Activated T-helper 1 cell treated with anti-CD3 and anti-CD28 coated beads, Interleukin-12 subunit alpha, Interleukin-12 subunit beta, Interleukin-2, Interleukin-4 antibody, amounts not matched to agents 30 ng/mL and 10 ng/mL and 1 ng/mL, durations not matched to agents 14 hours and 24 hours and 36 hours (primary cell): Measurements from ENCODE around the gene EPB42. TPM values are rescaled to one million over a fixed set of nuclear protein-coding genes. Genes with fewer than 3 reads are reported as not detected.
"Not testable (repeated sequence)": the region's sequence is repeated elsewhere in the genome, so short reads cannot be mapped to it uniquely, and the experiment has no call there.

ENCODE experiments used
- DNase-seq: peaks from one replicate; pipeline ENCODE4 v3.0.0; 2021; ENCODE audit warnings: low spot score
- H3K27ac Mint-ChIP-seq: one replicate; pipeline ENCODE4 v1.8.0; 2021; ENCODE audit warnings: mild to moderate bottlenecking, mixed read lengths
- H3K27me3 Mint-ChIP-seq: one replicate; pipeline ENCODE4 v1.8.0; 2022; ENCODE audit warnings: mild to moderate bottlenecking, moderate library complexity, mixed read lengths; ENCODE audit not compliant: insufficient read depth
- H3K36me3 Mint-ChIP-seq: one replicate; pipeline ENCODE4 v1.8.0; 2021; ENCODE audit warnings: low read depth, mixed read lengths
- H3K4me1 Mint-ChIP-seq: one replicate; pipeline ENCODE4 v1.8.0; 2021; ENCODE audit warnings: low read depth, mixed read lengths
- H3K4me3 Mint-ChIP-seq: one replicate; pipeline ENCODE4 v1.8.0; 2021; ENCODE audit warnings: mild to moderate bottlenecking, moderate library complexity, mixed read lengths
- H3K9me3 Mint-ChIP-seq: one replicate; pipeline ENCODE4 v1.8.0; 2021; ENCODE audit warnings: mixed read lengths
- intact Hi-C: fragments of 100-400 bp; cut with micrococcal nuclease; formaldehyde crosslinking; loops from one replicate; pipeline ENCODE4 v1.15.1; 2024
- total RNA-seq: library from RNA; stranded (reverse); gene quantifications from 2 replicates; pipeline ENCODE4 v1.2.3, GENCODE V29; 2022

Gene EPB42
- total RNA-seq, 1 donor from 2014 or later: not detected

DNA sequence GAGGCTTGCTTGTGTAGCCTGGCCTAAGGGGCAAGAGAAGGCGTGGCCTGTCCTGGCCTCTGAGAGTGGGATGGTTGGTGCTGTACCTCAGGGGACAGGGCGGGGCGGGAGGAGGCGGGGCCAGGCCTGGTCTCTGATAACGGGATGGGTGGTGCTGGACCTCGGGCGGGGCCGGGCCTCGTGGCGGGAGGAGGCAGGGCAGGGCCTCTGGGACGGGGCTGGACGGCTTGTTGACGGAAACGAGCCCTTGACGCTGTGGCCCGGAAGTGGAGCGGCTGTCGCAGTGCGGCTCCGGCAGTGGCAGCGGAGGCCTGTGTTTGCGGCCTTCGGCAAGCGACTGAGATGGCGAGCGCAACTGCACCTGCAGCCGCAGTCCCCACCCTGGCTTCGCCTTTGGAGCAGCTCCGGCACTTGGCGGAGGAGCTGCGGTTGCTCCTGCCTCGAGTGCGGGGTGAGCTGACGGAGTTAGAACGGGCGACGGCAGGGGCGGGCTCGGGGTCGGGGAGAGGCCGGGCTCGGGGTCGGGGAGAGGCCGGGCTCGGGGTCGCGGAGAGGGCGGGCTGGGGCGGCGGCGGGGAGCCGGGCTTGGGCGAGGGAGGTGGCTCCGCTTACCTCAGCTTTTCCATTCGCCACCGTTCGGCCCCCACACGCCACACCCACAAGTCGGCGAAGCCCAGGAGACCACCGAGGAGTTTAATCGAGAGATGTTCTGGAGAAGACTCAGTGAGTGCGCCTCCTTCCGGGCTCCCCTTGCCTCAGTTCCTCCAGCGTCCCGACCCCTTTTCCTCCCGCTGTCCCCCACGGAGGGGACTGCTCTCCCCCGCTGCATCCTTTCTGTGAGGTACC lies 35.4 kb downstream of the EPB42 start, which contains the start of gene CCNDBP1:
CCNDBP1 (plus strand) TSS at position 247 of the 846 bp plus-strand sequence; CDS start at position 343, 96 bp downstream.
- H3K36me3 Mint-ChIP-seq: peaks cover 35% of the 10 kb centered on the region
- peak within 1 kb of the TSS; percentile 92 for H3K27ac Mint-ChIP-seq
- H3K4me1 Mint-ChIP-seq: peaks cover 31% of the 10 kb centered on the region
- H3K27me3 Mint-ChIP-seq: no peaks in the 10 kb centered on the region
- H3K9me3 Mint-ChIP-seq: no peaks in the 10 kb centered on the region
- H3K4me3 Mint-ChIP-seq: peak within 1 kb of the TSS; percentile 96
- DNase-seq: peak; percentile 88
- intact Hi-C loops: loop anchor here (1.0 to 5.0 kb wide), 7 partner anchors 52 to 325 kb away; partner anchors contain the start of genes LCMT2, TMEM62, TP53BP1 and TUBGCP4

DNA sequence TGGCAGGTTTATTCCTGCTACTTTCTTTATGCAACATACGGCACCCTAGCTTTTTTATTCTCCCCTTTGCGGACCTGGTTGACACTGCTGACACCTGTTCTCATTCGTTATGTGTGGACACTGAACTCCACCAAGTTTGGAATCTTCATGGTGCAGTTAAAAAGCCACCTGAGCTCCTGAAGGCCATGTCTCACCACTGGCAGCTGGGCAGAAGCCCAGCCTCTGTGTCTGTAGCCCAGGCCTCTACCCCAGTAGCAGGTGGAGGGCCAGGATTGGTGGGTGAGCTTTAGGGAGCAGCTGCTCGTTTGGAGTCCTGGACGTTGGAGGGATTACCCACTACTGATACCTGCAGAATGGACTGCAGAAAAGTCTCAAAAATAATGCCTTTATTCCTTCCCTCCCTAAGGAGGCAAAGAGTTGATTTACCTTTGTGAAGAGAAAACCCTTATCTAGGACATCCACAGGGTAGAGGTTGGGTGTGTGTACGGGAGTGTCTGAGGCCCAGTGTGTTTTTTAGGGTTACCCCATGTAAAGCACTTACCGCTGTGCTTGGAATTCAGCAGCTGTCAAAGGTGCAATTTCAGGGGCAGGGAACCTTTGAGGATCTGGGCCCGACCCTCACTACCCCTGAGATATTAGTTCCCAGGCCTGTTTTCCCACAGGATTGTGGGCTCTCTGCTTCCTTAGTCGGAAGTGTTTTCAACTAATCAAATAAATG lies 36.3 kb downstream of the EPB42 start:
- H3K27ac Mint-ChIP-seq: peak overlapping the region; percentile 90
- peaks cover 29% of the 10 kb centered on the region for H3K4me1 Mint-ChIP-seq
- intact Hi-C loops: loop anchor here (1.0 to 5.0 kb wide), 7 partner anchors 51 to 326 kb away; partner anchors contain the start of genes LCMT2, TMEM62, TP53BP1 and TUBGCP4
- H3K27me3 Mint-ChIP-seq: no peaks in the 10 kb centered on the region
- H3K4me3 Mint-ChIP-seq: peak overlapping the region; percentile 96
- H3K9me3 Mint-ChIP-seq: no peaks in the 10 kb centered on the region
- no peak for DNase-seq
- peaks cover 36% of the 10 kb centered on the region for H3K36me3 Mint-ChIP-seq

DNA sequence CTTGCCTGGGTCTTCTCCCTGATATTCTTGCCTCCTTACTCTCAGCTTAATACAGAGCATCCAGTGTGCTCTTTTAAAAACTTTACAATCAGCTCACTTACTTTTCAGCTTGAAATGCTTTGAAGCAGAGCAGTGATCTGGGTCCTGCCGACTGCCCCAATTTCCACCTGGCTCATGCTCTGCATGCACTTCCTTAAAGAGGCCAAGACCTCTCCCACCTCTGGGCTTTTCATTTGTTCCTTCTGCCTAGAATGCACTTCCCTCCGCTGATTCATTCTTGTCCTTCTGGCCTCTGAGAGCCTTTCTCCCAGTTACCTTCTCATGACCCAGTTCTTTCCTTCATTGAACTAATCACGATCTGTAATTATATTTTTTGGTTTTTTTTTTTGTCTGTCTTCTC lies 37.5 kb downstream of the EPB42 start:
- H3K36me3 Mint-ChIP-seq: peaks cover 37% of the 10 kb centered on the region
- no peak for DNase-seq
- no peaks in the 10 kb centered on the region for H3K27me3 Mint-ChIP-seq
- H3K27ac Mint-ChIP-seq: no peak overlapping the region
- intact Hi-C loops: no loop called here
- no peaks in the 10 kb centered on the region for H3K9me3 Mint-ChIP-seq
- H3K4me1 Mint-ChIP-seq: peaks cover 22% of the 10 kb centered on the region
- no peak overlapping the region for H3K4me3 Mint-ChIP-seq

DNA sequence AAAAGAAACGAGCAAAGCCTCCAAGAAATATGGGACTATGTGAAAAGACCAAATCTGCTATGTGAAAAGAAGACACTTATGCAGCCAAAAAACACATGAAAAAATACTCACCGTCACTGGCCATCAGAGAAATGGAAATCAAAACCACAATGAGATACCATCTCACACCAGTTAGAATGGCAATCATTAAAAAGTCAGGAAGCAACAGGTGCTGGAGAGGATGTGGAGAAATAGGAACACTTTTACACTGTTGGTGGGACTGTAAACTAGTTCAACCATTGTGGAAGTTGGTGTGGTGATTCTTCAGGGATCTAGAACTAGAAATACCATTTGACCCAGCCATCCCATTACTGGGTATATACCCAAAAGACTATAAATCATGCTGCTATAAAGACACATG lies 43.7 kb downstream of the EPB42 start:
- not testable (repeated sequence) for H3K9me3 Mint-ChIP-seq
- peaks cover 43% of the 10 kb centered on the region for H3K36me3 Mint-ChIP-seq

DNA sequence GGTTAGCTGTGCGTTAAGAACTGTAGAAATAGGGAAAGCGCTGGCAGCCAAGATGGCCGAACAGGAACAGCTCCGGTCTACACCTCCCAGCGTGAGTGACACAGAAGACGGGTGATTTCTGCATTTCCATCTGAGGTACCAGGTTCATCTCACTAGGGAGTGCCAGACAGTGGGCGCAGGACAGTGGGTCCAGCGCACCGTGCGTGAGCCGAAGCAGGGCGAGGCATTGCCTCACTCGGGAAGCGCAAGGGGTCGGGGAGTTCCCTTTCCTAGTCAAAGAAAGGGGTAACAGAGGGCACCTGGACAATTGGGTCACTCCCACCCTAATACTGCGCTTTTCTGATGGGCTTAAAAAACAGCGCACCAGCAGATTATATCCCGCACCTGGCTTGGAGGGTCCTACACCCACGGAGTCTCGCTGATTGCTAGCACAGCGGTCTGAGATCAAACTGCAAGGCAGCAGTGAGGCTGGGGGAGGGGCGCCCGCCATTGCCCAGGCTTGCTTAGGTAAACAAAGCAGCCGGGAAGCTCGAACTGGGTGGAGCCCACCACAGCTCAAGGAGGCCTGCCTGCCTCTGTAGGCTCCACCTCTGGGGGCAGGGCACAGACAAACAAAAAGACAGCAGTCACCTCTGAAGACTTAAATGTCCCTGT lies 45.0 kb downstream of the EPB42 start:
- H3K9me3 Mint-ChIP-seq, DNase-seq, intact Hi-C loops, H3K27me3 Mint-ChIP-seq, H3K4me3 Mint-ChIP-seq, H3K4me1 Mint-ChIP-seq, H3K27ac Mint-ChIP-seq: not testable (repeated sequence)
- peaks cover 39% of the 10 kb centered on the region for H3K36me3 Mint-ChIP-seq

More for the DNA sequence above, 43.7 kb downstream of the EPB42 start:
- H3K27me3 Mint-ChIP-seq, H3K4me1 Mint-ChIP-seq, H3K4me3 Mint-ChIP-seq, intact Hi-C loops, H3K27ac Mint-ChIP-seq, DNase-seq: not testable (repeated sequence)

DNA sequence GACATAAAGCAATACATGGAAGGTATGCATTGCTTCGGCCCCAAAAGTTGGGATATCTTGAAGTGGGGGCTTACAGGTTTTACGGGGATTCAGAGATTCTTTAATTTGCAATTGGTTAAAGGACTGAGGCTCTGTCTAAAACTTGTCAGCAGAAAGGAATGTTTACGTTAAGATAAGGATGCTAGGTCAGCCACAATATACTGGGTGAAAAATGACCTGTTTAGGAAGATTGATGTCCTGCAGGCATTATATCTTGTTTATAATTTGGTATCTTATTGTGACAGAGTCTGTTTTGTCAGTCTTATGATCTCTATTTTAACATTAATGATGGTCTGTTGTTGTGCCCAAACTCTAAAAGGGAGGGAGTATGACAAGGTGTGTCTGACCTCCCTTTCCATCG lies 50.9 kb downstream of the EPB42 start:
- DNase-seq: no peak
- Mint-ChIP-seq H3K27ac (no peak overlapping the region), H3K4me3 (no peak overlapping the region), H3K9me3 (no peaks in the 10 kb centered on the region), H3K36me3 (peaks cover 33% of the 10 kb centered on the region), H3K4me1 (peaks cover 4% of the 10 kb centered on the region), H3K27me3 (no peaks in the 10 kb centered on the region)
- intact Hi-C loops: no loop called here

DNA sequence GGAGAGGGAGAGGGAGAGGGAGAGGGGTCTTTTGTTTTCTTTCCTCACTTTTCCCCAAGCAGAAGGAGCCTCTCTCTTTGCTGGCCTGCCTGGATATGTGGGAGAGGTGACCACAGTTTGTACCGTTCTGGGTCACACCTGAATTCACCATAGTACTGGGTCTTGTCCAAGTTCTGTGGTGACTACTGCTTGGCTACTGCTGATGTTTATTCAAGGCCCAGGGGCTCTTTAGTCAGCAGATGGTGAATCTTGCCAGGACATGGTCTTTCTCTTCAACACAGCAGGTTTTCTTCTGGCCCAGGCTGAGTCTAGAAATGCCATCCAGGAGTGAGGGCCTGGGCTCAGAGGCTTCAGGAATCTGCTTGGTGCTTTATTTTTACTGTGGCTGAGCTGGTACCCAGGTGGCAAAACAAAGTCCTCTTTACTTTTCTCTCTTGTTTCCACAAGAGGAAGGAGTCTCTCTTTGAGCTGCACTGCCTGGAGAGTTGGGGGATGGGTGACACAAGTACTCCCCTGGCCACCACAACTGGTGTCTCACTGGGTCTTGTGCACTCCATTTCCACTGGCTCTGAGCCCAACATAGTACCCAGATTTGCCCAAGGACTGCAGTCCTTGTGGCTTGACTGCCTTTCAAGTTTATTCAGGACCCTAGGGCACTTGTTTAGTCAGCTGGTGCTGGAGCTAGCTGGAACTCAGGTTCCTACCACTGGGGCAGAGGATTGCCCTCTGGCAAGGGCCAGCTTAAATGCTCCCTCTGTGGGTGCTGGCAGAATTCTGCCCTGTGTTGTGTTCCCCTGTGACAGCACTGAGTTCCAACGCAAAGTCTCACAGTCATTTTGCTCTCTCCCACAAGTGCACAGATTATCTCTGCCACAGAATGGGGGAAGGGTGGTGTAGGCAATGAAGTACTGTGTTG lies 52.4 kb downstream of the EPB42 start:
- H3K36me3 Mint-ChIP-seq: peaks cover 31% of the 10 kb centered on the region
- no peak overlapping the region for H3K27ac Mint-ChIP-seq
- H3K9me3 Mint-ChIP-seq: no peaks in the 10 kb centered on the region
- intact Hi-C loops: no loop called here
- H3K27me3 Mint-ChIP-seq: no peaks in the 10 kb centered on the region
- no peak for DNase-seq
- H3K4me3 Mint-ChIP-seq: no peak overlapping the region
- H3K4me1 Mint-ChIP-seq: peaks cover 4% of the 10 kb centered on the region

DNA sequence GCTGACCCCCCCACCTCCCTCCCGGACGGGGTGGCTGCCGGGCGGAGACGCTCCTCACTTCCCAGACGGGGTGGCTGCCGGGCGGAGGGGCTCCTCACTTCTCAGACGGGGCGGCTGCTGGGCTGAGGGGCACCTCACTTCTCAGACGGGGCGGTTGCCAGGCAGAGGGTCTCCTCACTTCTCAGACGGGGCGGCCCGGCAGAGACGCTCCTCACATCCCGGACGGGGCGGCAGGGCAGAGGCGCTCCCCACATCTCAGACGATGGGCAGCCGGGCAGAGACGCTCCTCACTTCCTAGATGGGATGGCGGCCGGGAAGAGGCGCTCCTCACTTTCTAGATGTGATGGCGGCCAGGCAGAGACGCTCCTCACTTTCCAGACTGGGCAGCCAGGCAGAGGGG lies 53.6 kb downstream of the EPB42 start:
- H3K4me1 Mint-ChIP-seq, H3K27me3 Mint-ChIP-seq, H3K9me3 Mint-ChIP-seq, DNase-seq, H3K4me3 Mint-ChIP-seq, H3K27ac Mint-ChIP-seq, intact Hi-C loops: not testable (repeated sequence)
- peaks cover 27% of the 10 kb centered on the region for H3K36me3 Mint-ChIP-seq

DNA sequence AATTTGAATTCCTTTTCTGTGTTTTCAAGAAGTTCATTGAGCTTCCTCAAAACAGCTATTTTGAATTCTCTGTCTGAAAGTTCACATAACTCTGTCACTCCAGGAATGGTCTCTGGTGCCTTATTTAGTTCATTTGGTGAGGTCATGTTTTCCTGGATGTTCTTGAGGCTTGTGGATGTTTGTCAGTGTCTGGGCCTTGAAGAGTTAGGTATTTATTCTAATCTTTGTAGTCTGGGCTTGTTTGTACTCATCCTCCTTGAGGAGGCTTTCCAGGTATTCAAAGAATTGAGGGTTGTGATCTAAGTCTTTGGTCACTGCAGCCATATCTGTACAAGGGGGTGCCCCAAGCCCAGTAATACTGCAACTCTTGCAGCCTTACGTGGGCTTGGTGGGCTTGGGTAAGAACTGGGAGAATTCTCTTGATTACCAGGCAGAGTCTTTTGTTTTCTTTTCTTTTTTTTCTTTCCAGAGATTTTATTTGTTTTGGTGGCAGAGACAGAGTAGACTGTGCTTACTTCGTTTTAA lies 55.0 kb downstream of the EPB42 start:
- intact Hi-C loops: no loop called here
- peaks cover 23% of the 10 kb centered on the region for H3K36me3 Mint-ChIP-seq
- no peak for DNase-seq

DNA sequence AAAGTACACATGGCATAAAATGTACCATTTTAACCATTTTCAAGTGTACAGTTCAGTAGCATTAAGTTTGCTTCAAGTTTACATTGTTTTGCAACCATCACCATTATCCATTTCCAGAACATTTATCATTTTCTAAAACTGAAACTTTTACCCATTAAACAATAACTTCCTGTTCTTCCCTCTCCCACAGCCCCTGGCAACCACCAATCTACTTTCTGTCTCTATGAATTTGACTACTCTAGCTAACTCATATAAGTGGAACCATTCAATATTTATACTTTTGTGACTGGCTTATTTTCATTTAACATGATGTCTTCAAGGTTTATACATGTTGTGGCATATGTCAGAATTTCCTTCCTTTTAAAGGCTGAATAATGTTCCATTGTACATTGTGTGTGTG lies 67.5 kb downstream of the EPB42 start:
- Mint-ChIP-seq H3K27ac (peak overlapping the region; percentile 31), H3K36me3 (peaks cover 42% of the 10 kb centered on the region)
- intact Hi-C loops: no loop called here

More for the DNA sequence above, 55.0 kb downstream of the EPB42 start:
- Mint-ChIP-seq H3K4me1 (peaks cover 4% of the 10 kb centered on the region), H3K9me3 (no peaks in the 10 kb centered on the region), H3K4me3 (no peak overlapping the region), H3K27ac (no peak overlapping the region), H3K27me3 (no peaks in the 10 kb centered on the region)

DNA sequence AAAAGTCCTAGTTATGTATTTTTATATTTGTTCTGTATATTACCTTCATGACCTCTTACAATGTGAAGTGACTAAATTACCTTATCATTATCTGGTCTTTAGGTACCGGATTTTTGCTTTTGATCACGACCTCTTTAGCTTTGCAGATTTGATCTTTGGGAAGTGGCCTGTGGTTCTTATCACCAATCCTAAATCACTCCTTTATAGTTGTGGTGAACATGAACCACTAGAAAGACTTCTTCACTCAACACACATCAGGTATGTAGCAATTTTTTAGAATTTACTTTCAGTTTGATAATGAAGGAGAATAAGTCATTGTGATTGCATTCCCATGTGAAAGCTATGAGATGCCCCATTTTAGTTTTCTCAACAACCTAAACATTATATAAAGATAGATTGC lies 69.1 kb downstream of the EPB42 start:
- peaks cover 35% of the 10 kb centered on the region for H3K36me3 Mint-ChIP-seq
- intact Hi-C loops: loop anchor here (2.0 kb wide), 1 partner anchor 17 kb away; no protein-coding TSS in a partner anchor
- peaks cover 17% of the 10 kb centered on the region for H3K4me1 Mint-ChIP-seq
- no peak for DNase-seq
- H3K27ac Mint-ChIP-seq: no peak overlapping the region
- H3K27me3 Mint-ChIP-seq: no peaks in the 10 kb centered on the region
- no peak overlapping the region for H3K4me3 Mint-ChIP-seq
- H3K9me3 Mint-ChIP-seq: no peaks in the 10 kb centered on the region

More for the DNA sequence above, 67.5 kb downstream of the EPB42 start:
- peak overlapping the region; percentile 52 for H3K4me3 Mint-ChIP-seq
- no peaks in the 10 kb centered on the region for H3K9me3 Mint-ChIP-seq
- H3K4me1 Mint-ChIP-seq: peaks cover 17% of the 10 kb centered on the region
- H3K27me3 Mint-ChIP-seq: no peaks in the 10 kb centered on the region
- DNase-seq: no peak
